ENCODE data around the gene ATP5PO.

- TF ChIP-seq CTCF (IDR thresholded peaks at IDR 0.05): no peak
- TF ChIP-seq POLR2A (IDR thresholded peaks at IDR 0.05): no peak
Observed at GRCh38 chr21:33869873-33870272, 45.7 kb downstream of the ATP5PO start.
